C1 segment of cervical spinal cord (tissue), 14 donors: Measurements from ENCODE around the gene PCDH15.

Experiments used
- DNase-seq, 14 donors: peaks; one replicate each; lab custom pipeline; 2025; lab: John Stamatoyannopoulos, UW

Gene PCDH15

DNA sequence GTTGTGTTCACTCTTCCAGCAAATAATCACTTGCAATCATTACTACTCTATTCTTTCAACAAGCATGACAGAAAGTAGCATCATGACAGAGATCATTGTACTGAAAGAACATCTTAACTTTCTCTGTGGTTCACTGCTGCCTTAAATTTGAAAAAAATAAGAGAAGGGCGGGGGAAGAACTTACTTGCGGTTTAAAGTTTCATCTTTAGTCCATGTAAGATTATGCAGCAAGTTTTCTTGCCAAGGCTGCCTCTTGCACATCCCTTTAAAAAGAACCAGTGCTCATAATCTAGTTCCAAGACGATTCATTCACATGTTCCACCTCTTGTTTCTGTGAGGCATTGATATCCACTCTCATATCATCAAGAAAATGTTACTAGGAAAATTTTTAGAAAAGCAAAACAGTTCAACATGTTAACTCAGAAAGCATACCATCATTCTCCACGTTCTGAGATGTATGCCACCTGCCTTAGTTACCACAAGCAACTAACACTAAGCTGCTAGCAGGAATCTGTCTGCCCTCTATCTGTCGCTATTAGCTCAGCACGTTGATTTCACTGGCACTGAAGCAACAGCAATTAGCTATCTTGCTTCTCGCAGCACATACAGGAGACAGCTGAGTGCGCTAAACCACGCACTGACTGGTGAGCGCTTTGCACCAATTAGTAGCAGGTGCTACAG, at the start of gene PCDH15:
Gene PCDH15, minus strand, starts transcription at position 491 of the 681 bp plus-strand sequence. CDS start 136,969 bp downstream, outside the sequence.
- DNase-seq = peak in 7 of 14 donors; percentile 1 to 9 (median 5)

DNA sequence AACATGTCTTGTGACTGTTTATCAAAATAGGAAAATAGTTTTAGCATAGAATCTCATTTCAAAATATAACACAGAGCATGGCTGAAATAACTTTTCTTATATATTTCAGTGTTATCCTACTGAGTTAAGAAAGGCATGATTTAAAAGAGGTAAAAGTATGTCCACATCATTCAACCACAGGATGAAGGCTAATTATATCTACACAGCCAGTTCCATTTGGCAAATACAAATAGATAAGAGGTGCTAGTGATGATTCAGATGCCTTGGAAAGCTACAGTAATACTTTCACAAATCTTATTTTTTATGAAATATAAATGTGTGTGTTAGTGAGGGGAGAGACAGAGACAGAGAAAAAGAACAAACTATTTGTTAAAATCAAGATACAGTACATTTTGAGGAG, 42.9 kb upstream of the PCDH15 start:
- DNase-seq = no peak

DNA sequence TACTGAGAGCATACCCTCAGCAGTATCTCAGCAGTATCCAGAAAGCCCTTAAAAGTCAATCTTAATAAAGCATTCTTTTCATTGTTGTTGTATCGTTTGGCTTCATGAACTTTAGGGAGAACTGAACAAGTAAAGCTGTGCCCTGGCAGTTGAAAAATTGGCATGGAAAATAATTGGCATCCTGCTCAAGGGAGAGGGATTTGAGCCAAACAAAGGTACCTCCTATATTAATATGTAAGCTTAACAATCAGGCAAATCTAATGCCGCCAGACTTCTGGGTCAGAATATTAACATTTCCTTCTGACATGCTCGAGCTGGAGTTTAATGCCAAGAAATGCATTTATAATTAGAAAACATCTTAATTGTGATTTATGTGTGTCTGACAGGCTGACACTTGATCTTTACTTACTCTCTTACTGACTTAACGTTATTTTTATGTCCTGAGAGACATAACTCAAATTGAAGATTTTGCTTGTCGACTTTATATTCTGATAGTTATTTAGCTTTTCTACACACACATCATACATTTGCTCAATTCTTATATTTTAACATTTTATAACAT, 42.1 kb upstream of the PCDH15 start:
- DNase-seq = no peak

DNA sequence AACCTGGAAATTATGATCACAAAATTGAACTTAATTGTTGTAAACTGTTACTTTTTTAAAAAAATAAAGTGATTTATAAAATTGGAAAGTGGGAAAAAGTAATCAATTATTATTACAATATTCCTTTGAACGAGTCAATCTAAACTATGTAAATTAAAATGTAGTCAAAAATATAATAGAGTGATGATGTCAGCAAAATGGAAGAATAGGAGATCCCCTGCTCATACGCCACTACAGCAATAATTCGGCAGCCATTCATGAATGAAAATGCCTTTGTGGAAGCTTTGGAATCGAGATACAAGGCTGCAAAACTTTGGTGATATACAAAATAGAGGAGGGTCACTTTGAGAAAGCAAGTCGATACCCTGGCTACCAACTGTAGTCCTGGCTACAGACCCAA, 36.4 kb upstream of the PCDH15 start:
- no peak for DNase-seq

DNA sequence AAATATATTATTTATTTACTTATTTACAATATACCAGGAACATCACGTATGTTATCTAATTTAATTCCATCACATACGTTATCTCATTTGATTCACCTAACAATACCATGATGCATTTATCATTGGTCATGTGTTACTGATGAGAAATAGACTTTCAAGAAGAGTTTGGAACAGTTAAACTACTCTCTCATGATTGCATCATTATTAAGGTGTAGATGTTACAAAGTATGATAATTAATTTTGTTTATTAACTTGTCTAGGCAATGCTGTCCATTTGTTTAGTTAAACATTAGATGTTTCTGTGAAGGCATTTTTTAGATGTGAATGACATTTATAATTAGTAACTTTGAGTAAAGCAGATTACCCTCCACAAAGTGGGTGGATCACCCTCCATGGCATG, 32.0 kb upstream of the PCDH15 start:
- no peak for DNase-seq

DNA sequence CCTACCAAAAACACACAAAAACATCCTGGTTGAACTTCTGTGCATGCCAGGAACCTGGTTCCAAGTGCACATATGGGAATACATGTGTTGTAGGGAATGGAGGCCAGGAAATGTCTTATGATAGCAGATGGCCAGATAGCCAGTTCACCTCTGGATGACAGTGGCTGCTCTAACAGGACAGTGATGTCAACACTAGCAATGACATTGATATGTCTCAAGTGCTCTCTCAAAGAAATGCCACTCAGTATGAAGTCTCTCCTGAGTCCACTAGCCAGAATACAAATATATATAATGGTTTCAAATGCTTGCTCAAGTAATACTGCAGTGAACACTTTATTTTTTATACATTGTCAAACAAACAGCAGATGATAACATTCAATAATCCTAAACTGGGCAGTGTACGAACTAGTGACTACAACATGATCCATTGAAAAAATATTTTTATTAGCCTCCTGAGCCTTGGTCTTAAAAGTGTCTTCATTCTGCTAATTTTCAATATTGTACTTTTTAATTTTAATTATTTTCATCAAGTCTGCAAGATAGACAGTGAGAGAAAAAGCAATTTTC, 26.0 kb upstream of the PCDH15 start:
- DNase-seq = no peak

- no peak for DNase-seq
Observed at GRCh38 chr10:54815583-54815982, 14.6 kb upstream of the PCDH15 start.

DNA sequence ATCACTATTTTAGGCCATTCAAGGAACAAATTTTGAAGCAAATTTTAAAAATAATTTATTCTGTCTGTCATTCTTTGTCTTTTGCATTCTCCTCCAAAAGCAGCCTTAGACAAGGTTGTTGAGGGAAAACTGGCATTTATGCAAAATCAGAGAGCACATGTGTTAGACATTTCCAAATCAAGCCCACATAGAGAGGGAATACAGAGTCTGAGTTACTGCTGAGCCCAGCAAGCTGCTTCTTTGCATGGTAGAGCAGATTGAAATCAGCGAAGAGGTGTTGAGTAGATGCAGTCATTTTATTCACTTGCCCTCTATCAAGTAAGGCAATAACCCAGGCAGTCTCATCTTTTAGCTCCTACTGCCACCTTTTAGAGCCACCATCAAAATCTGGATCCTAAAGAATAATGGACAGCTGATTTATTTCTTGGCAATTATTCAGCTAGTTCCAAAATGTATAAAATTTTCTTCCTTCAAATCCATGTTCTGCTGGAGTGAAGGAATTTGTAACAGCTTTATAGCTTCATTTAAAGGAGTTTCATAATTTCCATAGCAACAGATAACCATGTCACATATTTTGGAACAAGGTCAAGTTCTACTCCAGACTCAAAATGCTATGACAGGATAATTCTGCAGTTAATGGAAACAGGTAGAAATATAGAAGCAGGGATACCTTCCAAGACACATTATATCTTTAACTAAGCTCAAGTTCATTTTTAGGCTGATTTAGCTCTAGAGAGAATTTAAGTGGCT, 7.3 kb upstream of the PCDH15 start:
- no peak for DNase-seq

DNA sequence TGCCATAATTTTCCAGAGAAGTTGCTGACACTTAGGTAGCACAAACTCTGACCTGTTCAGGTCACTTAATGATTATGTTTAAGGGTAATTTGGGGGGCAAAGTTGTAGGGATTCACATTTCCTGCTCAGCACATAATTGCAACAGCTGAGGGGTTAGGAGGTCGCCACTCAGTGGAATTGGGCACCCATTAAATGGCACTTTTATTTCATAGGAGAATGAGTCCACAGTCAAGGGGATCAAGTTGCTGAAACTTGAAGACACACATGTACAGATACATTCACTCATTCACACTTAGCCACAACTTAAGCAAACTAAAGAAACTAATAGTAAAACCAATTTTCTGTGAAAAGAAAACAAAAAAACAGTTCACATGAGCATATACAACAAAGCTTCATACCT, 1.5 kb downstream of the PCDH15 start:
- DNase-seq = no peak

GRCh38 chr10:54797636-54798321, 3.3 kb downstream of the PCDH15 start:
- no peak for DNase-seq

- no peak for DNase-seq
Observed at GRCh38 chr10:54796881-54797280, 4.2 kb downstream of the PCDH15 start.

DNA sequence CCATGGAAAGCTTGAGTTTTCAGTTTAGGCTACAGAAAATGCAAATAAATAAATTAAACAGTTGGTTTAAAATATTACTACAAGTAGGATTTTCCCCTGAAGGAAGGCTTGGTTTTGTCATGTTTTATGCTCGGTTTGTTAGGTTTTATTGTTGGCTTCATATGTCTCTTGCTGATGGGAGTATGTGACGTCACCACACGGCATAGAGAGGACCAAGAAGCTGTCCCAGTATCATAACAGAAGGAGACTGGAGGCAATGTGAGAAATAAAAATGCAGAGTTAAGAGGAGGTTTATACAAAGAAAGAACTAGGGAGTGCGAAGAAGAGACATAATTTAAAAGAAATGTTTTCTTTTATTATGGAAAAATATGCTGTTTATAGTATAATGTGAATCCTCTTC, 24.4 kb downstream of the PCDH15 start:
- DNase-seq = no peak

DNA sequence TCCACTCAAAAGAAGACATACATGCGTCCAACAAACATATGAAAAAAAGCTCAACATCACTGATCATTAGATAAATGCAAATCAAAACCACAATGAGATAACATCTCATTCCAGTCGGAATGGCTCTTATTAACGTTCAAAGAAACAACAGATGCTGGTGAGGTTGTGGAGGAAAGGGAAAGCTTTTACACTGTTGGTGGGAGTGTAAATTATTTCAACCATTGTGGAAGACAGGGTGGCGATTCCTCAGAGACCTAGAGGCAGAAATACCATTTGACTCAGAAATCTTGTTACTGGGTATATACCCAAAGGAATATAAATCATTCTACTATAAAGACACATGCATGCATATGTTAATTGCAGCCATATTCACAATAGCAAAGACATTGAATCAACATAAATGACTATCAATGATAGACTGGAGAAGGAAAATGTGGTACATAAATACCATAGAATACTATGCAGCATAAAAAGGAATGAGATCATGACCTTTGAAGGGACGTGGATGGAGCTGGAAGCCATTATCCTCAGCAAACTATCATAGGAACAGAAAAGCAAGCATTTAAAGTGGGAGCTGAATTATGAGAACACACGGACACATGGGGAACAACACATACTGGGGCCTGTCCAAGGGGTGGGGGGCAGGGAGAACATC, 28.4 kb downstream of the PCDH15 start:
- DNase-seq = no peak

GRCh38 chr10:54769051-54769450, 32.0 kb downstream of the PCDH15 start:
- no peak for DNase-seq

GRCh38 chr10:54758791-54759190, 42.2 kb downstream of the PCDH15 start:
- DNase-seq = no peak

DNA sequence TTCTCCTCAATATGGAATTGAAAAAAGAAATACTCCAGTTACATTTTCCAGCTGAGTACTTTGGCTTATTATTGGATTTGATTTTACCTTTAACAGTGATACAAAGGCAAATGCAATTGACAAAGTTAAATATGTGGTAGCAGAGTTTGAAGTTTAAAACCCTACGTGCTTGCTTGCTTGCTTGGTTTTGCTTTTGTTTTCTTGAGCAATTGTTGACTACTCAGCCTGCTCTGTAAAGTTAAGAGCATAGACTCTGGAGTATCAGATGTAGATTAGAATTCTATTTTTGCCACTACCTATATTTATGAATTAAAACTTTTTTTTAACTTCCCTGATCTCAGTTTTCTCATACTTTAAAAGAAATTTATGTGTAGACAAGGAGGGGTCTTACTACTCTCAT, 51.4 kb downstream of the PCDH15 start:
- no peak for DNase-seq

- DNase-seq = no peak
Observed at GRCh38 chr10:54745436-54745835, 55.6 kb downstream of the PCDH15 start.

GRCh38 chr10:54742416-54742815, 58.6 kb downstream of the PCDH15 start:
- DNase-seq = no peak

- no peak for DNase-seq
Observed at GRCh38 chr10:54728511-54728910, 72.5 kb downstream of the PCDH15 start.

DNA sequence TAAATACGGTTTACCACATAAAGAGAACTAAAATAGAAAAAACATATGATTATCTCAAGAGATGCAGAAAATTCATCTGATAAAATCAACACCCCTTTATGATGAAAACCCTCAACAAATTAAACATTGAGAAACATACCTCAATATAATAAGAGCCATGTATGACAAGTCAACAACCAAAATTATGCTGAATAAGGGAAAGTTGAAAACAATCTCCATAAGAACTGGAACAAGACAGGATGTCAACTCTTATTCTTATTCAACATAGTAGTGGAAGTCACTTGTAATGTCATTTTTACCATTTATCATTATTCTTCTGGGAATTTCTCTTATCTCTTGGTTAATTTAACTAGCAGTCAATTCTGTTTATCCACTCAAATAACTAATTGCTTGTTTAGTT, 79.0 kb downstream of the PCDH15 start:
- DNase-seq = no peak

DNA sequence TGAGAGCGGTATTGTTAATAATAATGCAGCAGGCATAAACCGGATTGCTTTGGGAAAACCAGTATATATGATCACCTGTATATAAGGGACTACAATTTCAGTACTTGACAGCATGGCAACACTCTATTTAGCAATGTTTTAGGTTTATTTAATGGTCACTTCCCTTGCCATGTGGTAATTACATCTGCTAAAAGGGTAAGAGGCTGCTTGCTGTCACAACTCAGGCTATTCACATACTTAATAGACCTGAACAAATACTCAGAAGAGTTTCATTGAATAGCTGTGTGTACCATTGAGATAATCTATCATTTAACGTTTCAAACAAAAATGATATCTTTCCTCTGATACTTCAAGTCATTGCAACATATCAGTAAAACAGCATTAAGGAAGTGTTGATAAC, 90.1 kb downstream of the PCDH15 start:
- DNase-seq = no peak

GRCh38 chr10:54708591-54708990, 92.4 kb downstream of the PCDH15 start:
- DNase-seq = no peak
